ENCODE measurements around the gene FITM1.
"Not testable (repeated sequence)": the region's sequence is repeated elsewhere in the genome, so short reads cannot be mapped to it uniquely, and the experiment has no call there.

FITM1 gene

DNA sequence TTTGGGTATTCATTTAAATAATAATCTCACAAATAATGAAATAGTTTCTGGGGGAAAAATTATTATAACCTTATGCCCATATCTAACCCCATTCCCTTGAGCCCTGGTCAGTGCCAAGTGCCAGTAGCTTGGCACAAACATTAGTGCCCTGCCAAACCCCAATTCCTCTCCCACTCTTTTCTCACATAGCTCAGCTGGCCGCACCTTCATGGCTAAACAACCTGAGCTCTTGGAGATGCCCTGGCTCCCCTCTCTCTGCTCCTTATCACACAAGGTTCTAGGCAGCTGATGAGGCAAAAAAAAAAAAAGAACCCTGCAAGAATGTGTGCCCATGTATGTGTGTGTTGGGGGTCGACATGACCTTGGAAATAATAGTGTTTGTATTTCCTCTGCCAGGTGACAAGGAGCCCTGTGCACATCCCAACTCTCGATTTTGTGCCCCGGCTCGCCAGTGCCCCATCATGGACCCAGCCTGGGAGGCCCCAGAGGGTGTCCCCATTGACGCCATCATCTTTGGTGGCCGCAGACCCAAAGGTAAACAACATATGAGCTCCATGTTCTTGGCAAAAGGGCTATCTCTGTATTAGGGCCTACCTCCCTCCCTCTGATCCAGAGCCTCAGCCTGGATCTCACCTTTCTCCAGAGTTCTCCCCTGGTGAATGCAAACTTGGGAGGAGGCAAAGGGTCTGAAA lies 28.0 kb upstream of the FITM1 start:
- no peak overlapping the region for H3K4me3 ChIP-seq (ENCODE audit: low read depth, low read length)
- TF ChIP-seq, protein P1, sequence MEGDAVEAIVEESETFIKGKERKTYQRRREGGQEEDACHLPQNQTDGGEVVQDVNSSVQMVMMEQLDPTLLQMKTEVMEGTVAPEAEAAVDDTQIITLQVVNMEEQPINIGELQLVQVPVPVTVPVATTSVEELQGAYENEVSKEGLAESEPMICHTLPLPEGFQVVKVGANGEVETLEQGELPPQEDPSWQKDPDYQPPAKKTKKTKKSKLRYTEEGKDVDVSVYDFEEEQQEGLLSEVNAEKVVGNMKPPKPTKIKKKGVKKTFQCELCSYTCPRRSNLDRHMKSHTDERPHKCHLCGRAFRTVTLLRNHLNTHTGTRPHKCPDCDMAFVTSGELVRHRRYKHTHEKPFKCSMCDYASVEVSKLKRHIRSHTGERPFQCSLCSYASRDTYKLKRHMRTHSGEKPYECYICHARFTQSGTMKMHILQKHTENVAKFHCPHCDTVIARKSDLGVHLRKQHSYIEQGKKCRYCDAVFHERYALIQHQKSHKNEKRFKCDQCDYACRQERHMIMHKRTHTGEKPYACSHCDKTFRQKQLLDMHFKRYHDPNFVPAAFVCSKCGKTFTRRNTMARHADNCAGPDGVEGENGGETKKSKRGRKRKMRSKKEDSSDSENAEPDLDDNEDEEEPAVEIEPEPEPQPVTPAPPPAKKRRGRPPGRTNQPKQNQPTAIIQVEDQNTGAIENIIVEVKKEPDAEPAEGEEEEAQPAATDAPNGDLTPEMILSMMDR (IDR thresholded peaks at IDR 0.05; ENCODE audit: low read depth, low read length) = no peak
- DNase-seq (ENCODE audit: low read depth, low spot score) = no peak
- in situ Hi-C loops (cut with HindIII; ENCODE audit: low sequenced_read_pairs) = no loop called here

DNA sequence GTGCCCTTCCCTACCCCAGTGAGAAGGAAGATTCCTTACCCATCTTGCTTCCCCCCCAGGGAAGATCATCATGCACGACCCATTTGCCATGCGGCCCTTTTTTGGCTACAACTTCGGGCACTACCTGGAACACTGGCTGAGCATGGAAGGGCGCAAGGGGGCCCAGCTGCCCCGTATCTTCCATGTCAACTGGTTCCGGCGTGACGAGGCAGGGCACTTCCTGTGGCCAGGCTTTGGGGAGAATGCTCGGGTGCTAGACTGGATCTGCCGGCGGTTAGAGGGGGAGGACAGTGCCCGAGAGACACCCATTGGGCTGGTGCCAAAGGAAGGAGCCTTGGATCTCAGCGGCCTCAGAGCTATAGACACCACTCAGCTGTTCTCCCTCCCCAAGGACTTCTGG lies 27.0 kb upstream of the FITM1 start:
- TF ChIP-seq, protein P1 (IDR thresholded peaks at IDR 0.05; ENCODE audit: low read depth, low read length) = no peak
- in situ Hi-C loops (cut with HindIII; ENCODE audit: low sequenced_read_pairs) = no loop called here
- no peak for DNase-seq (ENCODE audit: low read depth, low spot score)
- no peak overlapping the region for H3K4me3 ChIP-seq (ENCODE audit: low read depth, low read length)

DNA sequence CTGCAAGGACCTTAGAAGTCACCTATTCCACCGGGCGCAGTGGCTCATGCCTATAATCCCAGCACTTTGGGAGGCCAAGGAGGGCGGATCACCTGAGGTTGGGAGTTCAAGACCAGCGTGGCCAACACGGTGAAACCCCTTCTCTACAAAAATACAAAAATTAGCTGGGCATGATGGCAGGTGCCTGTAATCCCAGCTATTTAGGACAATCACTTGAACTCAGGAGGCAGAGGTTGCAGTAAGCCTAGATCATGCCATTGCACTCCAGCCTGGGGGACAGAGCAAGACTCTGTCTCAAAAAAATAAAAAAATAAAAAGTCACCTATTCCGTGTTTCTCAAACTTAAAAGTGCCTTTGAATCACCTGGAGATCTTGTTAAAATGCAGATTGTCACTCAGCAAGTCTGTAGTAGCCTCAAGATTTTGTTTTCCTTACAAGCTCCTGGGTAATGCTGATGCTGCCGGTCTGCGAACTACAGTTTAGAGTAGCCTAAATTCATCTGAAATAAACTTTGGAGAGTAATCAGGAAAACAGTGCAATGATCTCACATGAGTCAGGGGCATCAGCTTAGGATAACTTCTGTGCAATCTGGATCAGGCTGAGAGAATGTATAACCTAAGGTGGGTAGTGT lies 24.7 kb upstream of the FITM1 start:
- DNase-seq (ENCODE audit: low read depth, low spot score); in situ Hi-C loops (cut with HindIII; ENCODE audit: low sequenced_read_pairs); H3K4me3 ChIP-seq (ENCODE audit: low read depth, low read length): not testable (repeated sequence)

DNA sequence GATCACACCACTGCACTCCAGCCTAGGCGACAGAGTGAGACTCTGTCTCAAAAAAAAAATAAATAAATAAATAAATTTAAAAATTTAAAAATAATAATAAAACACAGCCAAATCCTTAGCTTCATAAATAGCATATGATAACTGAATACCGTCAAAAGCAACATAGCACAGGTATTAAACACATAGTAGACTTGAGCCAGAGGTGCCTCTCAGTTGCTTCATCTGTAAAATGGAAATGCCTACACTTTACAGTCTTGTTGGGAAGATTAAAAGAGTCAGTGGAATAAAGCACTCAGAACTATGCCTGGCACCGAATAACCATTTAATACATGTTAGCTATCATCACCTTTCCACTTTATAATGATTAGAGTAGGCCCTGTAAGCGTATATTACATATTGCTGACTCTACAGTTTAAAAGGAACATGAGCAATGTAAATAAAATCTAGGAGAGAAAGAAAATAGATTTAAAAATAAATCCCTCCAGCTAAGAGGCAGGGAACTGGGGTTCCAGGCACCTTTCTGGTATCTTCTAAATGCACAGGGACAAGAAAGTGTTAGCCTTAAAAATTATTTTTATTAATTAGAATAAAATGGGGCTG lies 23.7 kb upstream of the FITM1 start:
- no peak overlapping the region for H3K4me3 ChIP-seq (ENCODE audit: low read depth, low read length)
- TF ChIP-seq, protein P1 (IDR thresholded peaks at IDR 0.05; ENCODE audit: low read depth, low read length) = no peak
- DNase-seq (ENCODE audit: low read depth, low spot score) = no peak
- in situ Hi-C loops (cut with HindIII; ENCODE audit: low sequenced_read_pairs) = no loop called here

DNA sequence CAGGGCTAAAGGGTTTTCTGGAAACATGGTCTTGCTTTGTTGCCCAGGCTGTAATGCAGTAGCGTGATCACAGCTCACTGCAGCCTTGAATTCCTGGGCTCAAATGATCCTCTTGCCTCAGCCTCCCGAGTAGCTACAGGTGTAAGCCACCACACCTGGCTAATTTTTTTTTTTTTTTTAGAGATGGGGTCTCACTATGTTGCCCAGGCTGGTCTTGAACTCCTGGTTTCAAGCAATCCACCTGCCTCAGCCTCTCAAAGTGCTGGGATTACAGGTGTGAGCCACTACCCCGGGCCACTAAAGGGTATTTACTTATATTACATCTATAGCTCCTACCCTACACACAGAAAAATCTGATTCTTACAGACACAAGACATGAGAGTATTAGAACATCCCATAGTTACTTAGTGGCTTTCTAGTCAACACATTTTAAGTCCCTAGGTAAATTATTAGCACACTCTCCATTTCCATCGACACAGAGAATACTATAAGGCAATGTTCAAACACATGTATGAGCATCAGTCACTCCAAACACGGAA lies 22.1 kb upstream of the FITM1 start:
- in situ Hi-C loops (cut with HindIII; ENCODE audit: low sequenced_read_pairs) = no loop called here
- DNase-seq (ENCODE audit: low read depth, low spot score) = no peak
- H3K4me3 ChIP-seq (ENCODE audit: low read depth, low read length) = no peak overlapping the region
- TF ChIP-seq, protein P1 (IDR thresholded peaks at IDR 0.05; ENCODE audit: low read depth, low read length) = no peak

DNA sequence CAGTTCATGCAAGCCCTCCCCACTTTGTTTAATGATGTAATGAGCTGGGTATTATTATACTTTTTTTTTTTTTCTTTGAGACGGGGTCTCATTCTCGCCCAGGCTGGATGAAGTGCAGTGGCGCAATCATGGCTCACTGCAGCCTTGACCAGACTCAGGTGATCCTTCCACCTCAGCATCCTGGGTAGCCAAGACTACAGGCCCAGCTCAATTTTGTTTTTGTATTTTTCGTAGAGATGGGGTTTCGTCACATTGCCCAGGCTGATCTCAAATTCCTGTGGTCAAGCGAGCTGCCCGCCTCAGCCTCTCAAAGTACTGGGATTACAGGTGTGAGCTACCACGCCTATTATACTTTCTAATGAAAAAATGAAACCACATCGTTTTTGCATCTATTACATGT lies 20.4 kb upstream of the FITM1 start:
- no peak overlapping the region for H3K4me3 ChIP-seq (ENCODE audit: low read depth, low read length)
- DNase-seq (ENCODE audit: low read depth, low spot score) = no peak
- TF ChIP-seq, protein P1 (IDR thresholded peaks at IDR 0.05; ENCODE audit: low read depth, low read length) = no peak
- in situ Hi-C loops (cut with HindIII; ENCODE audit: low sequenced_read_pairs) = no loop called here

DNA sequence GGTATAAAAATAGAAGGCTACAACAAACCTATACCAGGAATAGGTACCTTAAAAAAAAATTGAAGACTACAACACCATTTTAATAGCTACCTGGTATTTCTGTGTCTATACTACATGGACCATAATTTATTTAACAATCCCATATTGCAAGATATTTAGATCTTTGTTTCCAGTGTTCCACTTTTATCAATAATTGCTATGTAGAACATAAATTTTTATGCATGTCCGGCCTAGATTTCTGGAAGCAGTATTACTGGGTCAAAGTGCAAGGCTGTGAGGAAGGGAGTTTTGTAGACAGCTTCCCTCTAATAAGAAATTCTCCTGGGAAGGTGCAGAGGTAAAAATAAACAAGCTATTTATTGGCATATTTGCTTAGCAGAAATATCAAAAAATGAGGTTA lies 19.9 kb upstream of the FITM1 start:
- in situ Hi-C loops (cut with HindIII; ENCODE audit: low sequenced_read_pairs) = no loop called here
- no peak overlapping the region for H3K4me3 ChIP-seq (ENCODE audit: low read depth, low read length)
- TF ChIP-seq, protein P1 (IDR thresholded peaks at IDR 0.05; ENCODE audit: low read depth, low read length) = no peak
- DNase-seq (ENCODE audit: low read depth, low spot score) = no peak

Measured in astrocyte of the spinal cord (primary cell).